Femur (tissue), 1 donor: ENCODE measurements around the gene ANLN.
A peak's percentile ranks its signal among the peaks of the same experiment; 100 is the strongest.
"Not testable (repeated sequence)": the region's sequence is repeated elsewhere in the genome, so short reads cannot be mapped to it uniquely, and the experiment has no call there.

ENCODE experiments used
- DNase-seq: peaks from one replicate; pipeline ENCODE4 v3.0.0-alpha.2; 2017

The ANLN gene

GRCh38 chr7:36379831-36380504 lies 9.7 kb upstream of the ANLN start:
- DNase-seq = no peak

- no peak for DNase-seq
These were observed 8.6 kb upstream of the ANLN start for GRCh38 chr7:36381056-36381455.

- not testable (repeated sequence) for DNase-seq
These were observed 6.4 kb upstream of the ANLN start for GRCh38 chr7:36383284-36383683.

DNA sequence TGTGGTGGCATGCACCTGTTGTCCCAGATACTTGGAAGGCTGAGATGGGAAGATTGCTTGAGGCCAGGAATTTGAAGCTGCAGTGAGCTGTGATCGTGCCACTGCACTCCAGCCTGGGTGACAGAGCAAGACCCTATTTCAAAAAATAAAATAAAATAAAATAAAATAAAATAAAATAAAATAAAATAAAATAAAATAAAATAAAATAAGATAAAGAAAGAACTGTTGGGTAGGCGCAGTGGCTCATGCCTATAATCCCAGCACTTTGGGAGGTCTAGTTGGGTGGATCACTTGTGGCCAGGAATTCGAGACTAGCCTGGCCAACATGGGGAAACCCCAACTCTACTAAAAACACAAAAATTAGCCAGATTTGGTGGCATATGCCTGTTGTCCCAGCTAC lies 4.0 kb upstream of the ANLN start:
- DNase-seq = not testable (repeated sequence)

DNA sequence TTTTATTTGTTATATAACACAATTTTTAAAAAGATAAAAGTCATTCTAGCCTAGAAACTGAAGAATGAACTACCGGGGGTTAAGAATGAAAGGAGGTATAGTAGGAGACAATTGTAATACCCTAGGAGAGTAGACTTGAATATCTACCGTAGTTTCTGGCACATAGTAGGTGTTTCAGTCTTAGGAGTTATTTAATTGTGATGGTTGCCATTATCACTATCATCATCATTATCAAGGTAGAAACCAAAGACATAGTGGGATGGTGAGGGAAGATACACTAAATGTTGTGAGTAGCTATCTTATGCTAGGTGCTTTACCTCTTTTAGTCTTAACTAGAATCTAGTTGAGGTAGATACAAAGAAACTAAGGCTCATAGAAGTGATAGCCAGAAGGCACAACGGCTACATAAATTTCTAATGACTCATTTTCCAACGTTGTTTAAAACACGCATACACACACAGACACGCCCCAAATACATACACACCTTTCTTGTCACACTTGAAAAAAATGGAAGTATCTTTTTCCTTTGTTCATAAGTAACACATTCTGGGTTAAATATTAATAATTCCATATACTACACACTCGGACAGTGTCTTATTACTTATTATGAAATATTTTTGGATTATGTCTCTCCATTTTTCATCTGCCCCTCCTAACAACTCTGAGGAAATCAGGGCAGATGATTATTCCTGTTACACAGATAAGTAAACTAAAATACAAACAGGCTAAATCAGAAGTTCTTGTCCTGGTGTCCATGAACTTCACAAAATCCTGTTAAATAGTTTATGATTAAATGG lies 2.0 kb upstream of the ANLN start:
- DNase-seq = no peak

- DNase-seq = no peak
These were observed 1.2 kb upstream of the ANLN start for GRCh38 chr7:36388423-36388822.

DNA sequence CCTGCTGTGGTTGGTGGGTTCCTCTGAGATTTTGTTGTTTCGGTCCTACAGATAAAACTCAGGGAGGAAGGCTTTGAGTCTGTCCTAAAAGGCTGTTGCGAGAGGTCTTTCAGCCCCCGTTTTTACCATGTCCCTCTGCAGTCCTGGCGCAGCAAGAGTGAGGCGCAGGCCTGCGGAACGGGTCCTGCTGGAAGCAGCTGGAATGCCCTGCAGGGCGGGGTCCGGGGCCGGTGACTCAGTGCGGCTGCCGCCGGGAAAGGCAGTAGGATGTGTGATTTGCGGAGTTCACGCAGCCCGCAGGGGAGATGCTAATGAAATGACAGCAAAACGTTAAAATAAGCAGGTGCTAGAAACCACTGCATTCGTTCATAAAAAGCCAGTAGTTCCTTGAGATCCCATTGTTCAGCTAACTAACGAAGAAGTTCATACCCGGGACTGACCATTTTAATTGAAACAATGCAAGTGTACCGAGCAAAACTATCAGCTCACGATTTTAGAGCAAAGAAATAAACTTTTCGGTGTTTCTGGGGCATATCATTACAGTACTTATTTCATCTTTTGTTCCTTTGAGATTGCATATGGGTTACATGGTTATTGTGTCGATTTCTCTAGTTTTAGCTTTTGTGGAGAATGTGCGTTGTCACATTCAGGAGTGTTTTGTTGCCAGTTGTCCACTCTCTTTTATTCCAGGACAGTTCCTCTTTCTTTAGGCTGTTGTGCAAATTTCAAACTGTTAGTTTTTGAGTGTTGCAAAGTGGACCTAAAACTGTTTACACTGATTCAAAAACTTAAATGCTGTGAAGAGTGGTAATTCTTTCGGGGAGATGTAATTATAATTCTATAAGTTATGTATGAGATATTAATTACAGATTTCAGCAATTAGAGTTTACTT lies 783 bp downstream of the ANLN start:
- DNase-seq = peak; percentile 88

- no peak for DNase-seq
These were observed 2.0 kb downstream of the ANLN start for GRCh38 chr7:36391436-36392198.

DNA sequence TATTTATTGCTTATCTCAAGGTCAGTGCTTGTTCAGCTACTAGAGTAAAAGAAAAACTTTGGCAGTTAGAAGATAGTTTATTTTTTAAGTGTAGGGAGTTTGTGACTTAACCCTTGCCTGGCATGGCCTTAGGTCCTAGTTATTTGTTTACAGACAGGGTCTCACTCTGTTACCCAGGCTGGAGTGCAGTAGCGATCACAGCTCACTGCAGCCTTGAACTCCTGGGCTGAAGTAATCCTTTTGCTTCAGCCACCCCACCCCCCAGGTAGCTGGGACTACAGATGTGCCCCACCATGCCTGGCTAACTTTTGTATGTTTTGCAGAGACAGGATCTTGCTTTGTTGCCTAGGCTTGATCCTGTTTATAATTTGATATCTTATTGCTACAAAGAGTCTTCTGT lies 4.2 kb downstream of the ANLN start:
- DNase-seq = no peak

GRCh38 chr7:36395171-36395894 lies 5.7 kb downstream of the ANLN start:
- DNase-seq = no peak

DNA sequence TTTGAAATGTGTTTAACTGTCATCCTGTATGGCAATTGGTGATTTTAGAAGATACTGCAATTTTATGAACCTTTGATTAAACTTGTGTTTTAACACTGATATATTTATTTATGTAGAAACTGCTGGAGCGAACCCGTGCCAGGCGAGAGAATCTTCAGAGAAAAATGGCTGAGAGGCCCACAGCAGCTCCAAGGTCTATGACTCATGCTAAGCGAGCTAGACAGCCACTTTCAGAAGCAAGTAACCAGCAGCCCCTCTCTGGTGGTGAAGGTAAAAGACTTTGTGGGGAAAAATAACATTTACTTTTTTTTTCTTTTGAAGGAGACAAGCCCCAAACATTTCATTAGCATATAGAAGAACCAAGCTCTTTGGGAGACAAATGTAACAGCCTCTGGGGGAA lies 6.5 kb downstream of the ANLN start:
- DNase-seq = no peak

GRCh38 chr7:36400036-36400435 lies 10.4 kb downstream of the ANLN start:
- no peak for DNase-seq

GRCh38 chr7:36400606-36401005 lies 10.9 kb downstream of the ANLN start:
- no peak for DNase-seq

- DNase-seq = no peak
These were observed 13.8 kb downstream of the ANLN start for GRCh38 chr7:36403452-36403851.

DNA sequence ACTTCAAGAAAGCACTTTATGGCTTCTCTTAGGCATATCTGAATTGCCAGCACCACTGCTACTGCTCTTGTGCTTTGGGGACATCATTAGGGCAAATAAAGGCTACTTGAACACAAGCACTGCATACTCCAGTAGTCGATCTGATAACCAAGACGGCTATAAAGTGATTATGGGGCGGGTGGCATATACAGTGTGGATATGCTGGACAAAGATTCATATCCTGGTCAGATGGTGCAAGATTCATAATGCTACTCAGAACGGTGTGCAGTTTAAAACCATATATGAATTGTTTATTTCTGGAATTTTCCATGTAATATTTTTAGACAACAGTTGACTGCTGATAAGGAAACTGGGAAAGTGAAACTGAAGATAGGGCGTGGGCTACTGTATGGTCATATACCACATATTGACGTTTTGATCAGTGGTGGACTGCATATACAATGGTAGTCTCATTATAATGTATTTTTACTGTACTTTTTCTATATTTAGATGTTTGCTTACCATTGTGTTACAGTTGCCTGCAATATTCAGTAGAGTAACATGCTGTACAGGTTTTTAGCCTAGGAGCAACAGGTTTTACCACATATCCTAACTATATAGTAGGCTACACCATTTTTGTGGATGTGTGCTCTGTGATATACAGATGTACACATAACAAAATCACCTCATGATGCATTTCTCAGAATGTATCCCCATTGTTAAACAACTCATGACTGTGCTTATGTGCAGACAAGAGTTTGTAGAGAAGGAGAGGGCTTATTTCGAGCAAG lies 15.2 kb downstream of the ANLN start:
- DNase-seq = no peak

GRCh38 chr7:36405409-36405803 lies 15.7 kb downstream of the ANLN start:
- DNase-seq = no peak

GRCh38 chr7:36406156-36406555 lies 16.5 kb downstream of the ANLN start:
- DNase-seq = no peak

DNA sequence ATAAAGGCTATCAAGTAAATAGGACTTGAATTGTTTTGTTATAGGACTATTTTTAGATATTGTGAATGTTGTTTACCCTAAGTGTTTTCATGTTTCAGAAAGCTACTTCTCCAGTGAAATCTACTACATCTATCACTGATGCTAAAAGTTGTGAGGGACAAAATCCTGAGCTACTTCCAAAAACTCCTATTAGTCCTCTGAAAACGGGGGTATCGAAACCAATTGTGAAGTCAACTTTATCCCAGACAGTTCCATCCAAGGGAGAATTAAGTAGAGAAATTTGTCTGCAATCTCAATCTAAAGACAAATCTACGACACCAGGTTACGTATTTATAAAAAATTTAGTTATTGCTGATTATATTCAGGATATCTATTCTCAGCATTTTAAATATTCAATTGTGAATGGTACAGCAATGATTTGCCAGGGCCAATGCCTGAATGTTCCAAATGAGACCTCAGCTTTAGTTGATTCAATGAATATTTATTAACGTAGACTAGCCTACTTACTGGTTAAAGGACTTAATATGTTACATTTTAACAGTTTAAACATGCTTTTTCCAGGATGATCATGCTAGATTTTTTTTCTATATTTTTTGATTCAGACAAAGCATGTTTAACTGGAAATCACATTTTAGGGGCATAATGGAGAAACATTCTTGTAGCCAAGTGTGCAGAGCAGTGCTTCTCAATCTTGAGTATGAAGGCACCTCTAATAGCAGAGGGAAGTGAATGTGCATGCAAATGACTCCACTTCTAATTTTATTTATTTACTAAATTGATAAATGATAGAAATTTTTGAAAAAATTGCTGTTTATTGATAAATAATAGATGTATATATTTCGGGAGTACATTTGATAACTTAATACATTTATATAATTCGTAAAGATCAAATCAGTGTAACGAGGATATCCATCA lies 18.2 kb downstream of the ANLN start:
- no peak for DNase-seq

GRCh38 chr7:36408589-36408988 lies 18.9 kb downstream of the ANLN start:
- no peak for DNase-seq

GRCh38 chr7:36409180-36409579 lies 19.5 kb downstream of the ANLN start:
- DNase-seq = no peak
